GM21447 (cell line): ENCODE results near the gene SHISA4.
"Not testable (repeated sequence)": the region's sequence is repeated elsewhere in the genome, so short reads cannot be mapped to it uniquely, and the experiment has no call there.

Experiments used
- ATAC-seq: cut with Tn5 transposase; IDR thresholded peaks from one replicate; pipeline ENCODE4 v1.9.1; 2021; ENCODE audit not compliant: unreplicated experiment

The SHISA4 gene

DNA sequence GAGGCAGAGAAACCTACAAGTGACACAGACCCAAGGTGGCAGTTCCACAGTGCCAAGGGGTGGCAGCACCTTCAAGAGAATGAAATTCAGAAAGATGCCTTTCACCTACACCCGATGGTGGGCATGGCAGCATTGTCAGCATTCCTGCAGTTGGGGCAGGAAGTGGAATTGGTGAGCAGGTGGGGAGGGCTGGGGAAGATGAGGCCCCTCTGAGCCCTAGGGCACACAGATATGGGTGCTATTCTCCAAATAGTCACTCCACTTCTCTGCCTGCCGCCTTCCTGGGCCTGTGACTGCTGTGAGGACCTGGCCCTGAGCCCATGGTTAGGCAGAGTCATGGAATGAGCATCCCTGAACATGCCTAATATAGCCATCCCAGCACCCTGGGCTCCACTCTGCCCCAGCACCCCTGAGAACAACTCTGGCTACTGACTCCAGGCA lies 8.3 kb downstream of the SHISA4 start:
- ATAC-seq, result no peak

DNA sequence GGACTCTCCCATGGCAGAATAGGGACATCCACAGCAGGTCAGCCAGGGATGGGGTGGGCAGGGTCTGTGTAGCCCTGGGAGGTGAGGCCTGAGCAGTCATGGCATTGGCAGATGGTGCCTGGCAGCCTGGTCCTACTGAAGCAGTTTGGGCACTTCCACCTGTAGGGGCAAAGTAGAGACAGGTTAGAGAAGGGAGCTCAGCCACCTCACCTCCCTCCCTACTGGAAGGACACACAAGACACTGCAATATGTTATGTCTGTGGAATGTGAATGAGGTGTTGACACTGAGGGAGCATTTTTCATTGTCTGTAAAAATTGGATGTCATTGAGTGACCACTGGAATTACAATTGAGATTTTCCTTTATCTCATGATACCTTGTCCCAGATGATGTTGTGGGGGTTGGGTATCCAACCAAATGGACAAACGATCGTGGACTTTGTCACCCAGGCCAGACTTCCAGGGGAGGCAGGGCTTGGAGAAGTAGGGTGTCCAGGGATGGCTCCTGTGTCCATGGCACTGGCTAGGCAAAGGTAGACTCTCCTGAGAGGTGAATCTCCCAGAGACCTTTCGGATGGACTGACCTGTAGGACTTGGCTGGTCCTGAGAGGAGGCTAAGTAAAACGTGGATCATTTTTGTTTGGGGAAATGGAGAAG lies 9.7 kb downstream of the SHISA4 start:
- ATAC-seq, result no peak

DNA sequence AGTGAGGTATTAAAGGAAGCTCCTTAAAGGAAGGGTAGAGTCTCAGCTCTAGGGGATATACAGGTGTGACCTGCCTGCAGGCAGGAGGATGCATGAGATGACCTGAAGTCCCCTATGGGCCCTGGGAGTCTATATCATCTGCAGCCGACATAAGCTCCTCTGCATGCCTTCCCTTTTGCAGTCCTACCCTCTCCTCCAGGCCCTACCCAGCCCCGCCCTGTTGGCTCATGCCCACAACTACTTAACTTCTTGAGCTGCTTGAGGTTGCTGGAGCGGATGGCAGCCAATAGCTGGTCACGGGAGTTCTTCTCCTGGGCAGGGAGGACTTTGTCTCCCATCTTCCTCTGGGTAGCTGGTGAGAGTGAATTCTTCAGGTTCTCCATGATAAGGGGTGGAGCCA lies 10.3 kb downstream of the SHISA4 start:
- ATAC-seq, result no peak

DNA sequence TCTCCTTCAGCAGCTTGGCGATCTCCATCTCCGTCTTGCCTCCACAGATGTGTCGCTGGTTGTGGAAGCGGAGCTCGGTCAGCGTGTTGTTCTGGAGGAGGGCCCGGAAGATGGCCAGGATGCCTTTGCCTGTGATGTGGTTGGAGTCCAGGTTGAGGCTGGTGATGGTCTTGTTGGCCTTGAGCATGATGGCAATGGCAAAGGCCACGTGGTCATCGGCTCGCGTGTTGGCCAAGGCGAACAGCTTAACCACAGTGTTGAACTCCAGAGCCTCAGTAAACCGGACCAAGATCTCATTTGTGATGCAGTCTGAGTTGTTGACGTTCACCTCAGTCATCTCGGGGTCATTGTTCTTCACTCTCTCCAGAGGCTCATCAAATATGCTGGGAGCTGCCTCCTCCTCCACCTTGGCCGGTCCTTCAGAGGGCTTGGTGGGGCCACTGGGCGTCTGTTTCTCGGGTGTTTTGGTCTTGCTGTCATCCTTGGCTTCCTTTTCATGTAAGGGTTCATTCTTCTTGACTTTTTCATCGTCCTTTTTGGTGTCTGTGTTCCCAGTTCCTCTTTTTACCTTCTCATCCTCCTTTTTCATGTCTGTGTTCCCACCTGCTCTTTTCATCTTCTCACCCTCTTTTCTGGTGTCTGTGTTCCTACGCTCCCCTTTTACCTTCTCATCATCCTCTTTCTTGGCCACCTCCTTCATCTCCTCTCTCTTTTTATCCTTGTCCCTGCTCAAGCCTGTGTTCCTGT lies 11.2 kb downstream of the SHISA4 start:
- no peak for ATAC-seq

DNA sequence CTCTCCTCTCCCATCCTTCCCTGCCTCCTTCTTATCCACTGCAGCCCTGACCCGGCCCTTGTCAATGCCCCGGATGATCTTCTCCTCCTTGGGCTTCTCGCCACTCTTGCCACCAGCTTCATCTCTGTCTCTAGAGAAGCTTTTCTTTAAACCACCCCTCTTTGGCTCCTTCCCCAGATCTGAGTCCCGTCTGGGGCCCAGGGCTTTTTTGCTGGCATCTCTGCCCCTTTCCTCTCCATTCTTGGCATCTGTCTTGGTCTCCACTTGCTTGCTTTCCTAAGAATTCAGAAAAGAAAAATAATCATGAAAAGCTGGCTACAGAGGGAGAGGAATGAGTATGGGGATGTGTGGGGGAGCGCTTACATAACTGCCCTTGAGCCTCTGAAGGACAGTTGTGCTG lies 11.8 kb downstream of the SHISA4 start:
- ATAC-seq, result no peak

DNA sequence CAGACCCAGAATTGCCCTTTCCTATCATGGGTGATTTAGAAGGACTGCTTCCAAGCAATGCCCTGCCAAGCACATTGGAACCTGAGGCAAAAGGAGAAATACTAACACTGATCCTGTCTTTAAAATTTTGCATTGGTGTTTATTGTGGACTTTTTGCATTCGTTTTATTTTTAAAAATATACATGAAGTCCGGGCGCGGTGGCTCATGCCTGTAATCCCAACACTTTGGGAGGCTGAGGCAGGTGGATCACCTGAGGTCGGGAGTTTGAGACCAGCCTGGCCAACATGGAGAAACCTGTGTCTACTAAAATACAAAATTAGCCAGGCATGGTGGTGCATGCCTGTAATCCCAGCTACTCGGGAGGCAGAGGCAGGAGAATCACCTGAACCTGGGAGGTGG lies 12.3 kb downstream of the SHISA4 start:
- ATAC-seq, result not testable (repeated sequence)

DNA sequence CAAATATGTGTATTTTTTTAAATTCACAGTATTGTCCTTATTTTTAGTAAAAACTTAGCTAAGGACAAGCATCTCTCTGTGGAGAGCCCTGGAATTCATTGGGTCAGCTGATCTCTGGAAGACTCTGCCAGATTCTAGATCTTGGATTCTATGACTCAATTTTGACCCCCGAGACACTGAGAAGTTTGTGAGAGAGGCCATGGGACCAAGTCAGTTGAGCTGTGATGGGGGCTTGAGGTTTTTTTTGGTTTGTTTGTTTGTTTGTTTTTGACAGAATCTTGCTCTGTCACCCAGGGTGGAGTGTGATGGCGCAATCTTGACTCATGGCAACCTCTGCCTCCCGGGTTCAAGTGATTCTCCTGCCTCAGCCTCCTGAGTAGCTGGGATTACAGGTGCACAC lies 13.5 kb downstream of the SHISA4 start:
- ATAC-seq, result no peak

DNA sequence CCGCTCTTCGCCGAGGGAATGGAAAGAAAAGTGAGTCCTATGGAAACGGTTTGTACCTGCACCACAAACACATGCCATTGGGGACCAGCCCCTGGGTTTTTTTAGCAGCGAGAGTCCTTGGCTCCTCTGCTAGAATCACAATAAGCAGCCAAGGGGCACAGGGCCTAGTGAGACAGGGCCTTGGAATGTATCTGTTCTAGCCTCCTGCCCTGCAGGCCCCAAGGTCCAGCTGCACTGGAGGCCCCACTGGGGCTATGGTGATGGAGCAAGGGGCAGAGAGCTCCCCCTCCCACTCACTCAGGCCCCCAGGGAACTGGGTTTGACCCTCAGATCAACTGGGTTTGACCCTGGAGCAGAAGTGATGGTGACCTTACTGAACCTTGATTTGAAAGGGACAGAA lies 14.4 kb downstream of the SHISA4 start:
- no peak for ATAC-seq

DNA sequence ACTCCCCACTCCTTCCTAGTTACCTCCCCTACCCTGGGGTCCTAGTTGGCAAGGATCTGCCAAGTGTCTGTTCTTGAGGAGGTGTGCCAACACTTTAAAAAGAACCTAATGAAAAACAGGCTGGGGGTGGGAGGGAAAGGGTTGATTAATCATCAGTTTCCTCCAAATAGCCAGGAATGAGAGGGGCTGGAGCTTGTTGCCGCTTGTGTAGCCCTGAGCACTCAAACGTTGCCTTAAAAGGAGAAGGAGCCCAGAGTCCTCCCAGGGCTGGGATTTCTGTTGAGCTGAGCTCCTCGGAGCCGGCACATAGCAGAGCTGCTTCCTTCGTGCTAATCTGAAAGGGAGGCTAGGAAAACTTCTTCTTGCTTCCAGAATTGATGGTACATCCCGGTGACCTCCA lies 15.9 kb downstream of the SHISA4 start:
- ATAC-seq, result no peak

DNA sequence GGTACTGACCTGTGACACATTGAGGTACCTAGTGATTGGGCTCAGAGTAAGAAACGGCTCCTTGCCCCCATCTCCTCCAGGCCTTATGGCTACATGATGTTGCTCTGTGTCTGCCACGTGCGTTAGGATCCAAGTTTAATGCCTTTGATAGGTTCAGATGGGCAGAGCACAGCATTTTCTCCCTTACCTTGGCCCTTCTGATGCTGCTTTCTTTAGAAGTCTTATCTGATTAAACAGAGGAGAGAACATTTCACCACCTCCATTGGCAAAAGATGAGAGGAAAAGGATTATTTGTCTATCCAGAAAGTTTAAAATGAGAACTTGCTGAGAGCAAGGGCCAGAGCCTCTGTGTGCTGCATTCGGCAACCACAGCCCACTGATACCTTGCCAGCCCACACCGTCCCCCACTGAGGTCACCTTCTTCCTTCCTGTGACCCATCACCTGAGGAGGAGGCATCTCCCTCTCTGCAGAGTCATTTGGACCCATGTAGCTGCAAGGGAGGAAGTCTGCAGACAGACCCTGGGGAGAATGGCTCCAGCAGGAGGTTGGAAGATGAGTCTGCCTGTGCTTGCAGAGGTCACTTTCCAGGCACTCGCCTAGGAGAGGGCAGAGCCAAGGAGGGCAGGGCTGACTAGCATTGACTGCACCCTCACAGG lies 16.7 kb downstream of the SHISA4 start:
- ATAC-seq, result no peak

DNA sequence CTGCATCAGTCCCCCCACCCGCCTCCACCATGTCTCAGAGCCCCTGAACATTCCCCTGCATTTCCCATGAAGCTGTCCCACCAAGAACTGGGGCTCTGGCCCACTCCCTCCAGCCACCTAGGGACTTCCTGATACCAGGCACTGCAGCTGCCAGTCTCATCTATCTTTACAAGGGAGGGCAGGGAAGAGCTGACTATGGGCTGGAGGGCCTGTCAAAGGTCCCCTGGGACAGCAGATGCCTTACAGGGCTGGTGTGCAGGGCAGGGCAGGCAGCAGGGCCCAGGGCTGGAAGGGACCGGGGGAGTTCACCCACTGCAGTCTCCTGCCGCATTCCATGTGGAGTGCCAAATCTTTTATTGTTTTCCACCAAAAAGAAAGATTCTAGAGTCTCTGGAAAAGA lies 17.6 kb downstream of the SHISA4 start:
- no peak for ATAC-seq

DNA sequence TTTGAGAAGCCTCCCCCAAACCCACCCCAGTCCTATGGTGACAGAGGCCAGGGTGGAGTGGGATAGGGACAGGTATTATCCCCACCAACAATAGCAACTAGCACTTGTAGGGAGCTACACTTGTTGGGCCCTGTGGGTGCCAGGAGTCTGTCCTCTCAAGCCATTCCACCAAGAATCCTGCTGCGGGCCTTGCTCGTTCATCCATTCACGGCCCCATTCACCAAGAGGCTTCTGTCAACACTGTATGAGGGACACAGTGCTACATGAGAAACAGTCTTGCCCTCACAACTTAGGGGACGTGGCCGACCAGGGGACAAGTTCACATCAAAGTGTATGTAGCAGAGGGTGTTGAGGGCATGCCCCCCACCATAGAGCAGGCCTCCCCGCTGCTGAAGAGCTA lies 18.9 kb downstream of the SHISA4 start:
- ATAC-seq, result no peak

DNA sequence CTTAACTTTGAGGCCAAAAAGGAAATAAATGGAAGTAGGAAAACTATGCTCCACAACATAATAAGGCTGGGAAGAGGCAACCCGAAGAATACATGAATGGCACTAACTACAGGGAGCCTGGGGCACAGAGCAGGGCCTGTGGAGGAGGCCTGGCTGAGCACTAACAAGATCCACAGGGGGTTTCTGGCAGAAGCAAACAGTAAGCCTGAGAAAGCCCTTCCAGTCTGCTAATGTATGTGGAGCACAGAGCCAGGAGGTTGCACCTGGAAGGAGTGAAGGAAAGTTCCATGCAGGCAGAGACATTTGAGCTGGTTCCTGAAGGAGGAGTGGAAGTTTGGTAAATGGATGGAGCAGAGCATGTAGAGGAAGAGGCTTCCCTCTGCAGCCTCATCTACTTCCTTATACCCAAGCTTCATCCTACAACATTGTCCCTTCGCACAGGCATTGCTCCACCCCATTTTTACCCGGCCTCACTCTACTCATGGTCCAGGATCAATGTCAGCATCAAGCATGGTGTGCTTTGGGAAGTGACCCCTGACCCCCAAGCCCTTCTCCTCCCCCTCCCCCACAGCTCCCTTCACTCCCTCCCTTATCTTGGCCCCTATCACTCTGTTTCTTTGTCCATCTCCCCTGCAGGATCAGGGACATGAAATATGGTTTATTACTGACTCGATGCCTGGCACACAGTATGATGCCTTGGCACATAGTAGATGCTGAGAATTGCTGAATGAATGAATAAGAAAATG lies 23.3 kb downstream of the SHISA4 start:
- ATAC-seq, result no peak

DNA sequence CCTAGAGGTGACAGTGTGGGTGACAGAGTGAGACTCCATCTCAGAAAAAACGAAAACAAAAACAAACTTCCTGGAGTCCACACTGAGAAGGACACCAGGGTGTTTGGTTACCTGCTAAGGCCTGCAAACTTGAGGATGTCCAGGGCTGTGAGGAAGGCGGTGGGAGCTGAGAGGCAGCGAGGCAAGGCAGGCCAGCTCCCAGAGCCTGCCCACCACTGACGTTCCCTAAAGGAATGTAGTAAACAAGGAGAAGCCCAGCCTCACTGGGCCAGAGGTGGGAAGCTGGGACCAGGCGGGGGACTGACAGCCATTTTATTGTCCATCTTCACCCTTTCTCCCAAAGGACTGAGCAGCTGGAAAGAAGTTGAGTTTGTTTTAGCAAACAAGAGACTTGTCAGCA lies 24.1 kb downstream of the SHISA4 start:
- no peak for ATAC-seq

DNA sequence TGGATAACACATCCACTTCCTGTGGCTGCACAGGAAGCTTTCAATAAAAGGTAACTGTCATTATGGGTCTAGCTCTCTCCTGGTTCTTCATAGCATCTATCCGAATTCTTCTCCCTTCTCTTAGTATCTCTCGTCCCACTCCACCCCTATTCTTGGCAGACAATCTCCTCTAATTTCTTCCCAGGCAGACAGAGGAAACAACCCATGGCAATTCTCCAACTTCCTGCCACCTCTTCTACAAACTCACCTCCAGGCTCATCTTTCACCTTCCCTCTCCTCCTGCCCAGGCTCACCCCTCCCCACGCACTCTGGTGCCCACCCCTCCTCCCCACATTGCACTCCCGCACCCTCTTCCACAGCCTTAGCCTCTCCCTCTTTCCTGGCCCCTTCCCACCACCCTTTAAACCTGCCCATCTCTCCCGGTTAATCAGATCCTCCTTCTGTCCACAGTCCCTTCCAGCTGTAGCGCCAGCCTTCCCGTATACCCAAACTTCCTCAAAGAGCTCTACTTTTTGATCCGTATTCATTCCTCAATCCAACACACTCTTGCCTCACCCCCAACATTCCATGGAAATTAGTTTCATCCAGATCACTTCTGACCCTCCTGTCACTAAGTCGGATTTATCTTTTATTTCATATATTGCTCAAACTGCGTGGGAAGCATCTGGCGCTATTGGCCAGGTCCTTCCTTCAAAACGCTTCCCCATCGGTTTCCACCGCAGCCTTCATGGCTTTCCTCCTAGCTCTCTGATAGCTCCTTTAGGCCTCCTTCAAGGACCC lies 25.9 kb downstream of the SHISA4 start:
- no peak for ATAC-seq

DNA sequence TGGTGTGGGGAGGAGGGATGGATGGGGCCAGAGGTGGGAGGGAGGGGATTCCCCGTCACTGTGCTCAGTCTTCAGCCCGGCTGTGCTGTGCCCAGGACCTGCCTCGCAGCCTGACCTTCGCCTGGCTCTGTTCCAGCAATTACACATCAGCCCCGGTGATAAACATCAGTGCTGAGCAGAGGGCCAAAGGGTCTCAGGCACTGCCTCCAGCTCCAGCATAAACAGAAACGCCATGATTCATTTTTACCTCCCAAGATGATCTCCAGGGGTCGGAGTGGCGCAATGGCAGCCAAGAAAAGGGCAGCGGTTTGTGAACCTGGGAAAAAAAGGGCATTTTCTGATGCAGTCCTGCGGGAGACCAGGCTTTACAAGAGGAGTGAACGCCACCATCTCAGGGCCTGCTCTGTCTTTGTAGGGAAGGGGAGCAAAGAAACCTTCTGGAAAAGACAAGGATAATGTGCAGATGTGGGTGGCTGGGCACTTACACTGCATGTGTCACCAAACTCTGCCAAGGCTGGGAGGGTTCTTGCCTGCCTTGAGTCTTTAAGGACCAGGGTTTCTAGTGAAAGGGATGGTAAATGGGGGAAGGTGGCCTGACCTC lies 28.1 kb downstream of the SHISA4 start:
- no peak for ATAC-seq

DNA sequence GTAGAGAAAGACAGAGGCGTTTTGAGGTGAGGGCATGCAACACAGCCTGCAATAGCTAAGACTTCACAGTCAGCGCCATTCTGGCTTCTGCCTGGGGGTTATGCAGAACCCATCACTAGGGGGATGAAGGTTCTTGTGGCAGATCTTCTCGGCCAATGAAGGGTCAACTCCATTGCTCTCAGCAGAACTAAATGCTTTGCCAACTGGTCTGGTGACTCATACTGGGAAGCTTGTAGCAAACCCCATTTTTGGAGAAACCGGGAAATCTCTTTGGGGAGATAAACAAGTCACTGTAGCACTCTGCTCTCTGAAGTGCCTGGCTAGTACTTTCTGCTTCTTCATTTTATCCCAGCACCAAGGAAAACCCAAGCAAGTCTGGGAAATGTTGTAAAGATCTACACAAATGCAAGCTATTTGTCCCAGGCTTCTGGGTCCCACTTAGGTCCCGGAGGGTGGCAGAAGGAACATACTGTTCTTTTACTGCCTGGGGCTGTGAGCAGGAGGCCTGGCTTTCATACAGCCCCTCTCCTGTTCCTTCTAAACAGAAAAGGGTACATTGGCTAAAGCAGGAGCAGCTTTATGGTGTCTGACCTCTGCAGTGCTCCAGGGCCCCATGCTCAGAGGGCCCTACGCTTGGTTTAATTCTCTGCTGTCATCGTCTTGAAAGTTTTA lies 28.8 kb downstream of the SHISA4 start:
- no peak for ATAC-seq

DNA sequence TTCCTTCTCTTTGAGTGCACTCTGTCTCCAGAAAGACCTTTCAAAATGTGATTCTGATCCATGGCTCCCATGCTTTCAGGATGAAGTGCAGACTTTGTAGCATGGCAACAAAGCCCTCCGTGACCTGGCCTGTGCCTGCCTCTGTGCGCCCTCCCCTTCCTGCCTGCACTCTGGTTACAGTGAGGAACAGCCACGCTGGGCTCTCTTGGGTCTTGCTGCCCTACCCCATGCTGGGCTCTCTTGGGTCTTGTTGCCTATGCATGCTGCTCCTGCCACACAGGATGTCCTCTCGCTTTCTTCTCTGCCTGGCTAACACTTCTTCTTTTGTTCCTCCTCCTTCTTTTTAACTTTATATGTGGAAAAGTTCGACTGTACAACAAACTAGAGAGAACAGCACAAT lies 29.6 kb downstream of the SHISA4 start:
- ATAC-seq, result no peak

DNA sequence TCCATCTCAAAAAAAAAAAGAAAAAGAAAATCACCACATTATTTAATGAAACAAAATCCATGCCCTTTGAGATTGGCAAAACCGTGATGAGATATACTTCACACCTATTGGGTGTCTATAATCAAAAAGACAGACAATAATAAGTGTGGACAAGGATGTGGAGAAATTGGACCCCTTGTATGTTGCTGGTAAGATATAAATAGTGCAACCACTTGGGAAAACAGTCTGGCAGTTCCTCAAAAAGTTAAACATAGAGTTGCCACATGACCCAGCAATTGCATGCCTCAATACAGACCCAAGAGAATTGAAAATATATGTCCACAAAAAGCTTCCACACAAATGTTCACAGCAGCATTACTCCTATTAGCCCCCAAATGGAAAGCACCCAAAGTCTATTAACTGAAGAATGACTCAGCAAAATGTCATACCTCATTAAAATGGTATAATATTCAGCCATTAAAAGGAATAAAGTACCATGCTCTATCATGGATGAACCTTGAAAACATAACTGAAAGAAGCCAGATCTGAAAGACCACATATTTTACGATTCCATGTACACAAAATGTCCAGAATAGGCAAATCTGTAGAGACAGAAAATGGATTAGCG lies 33.4 kb downstream of the SHISA4 start:
- ATAC-seq, result no peak

DNA sequence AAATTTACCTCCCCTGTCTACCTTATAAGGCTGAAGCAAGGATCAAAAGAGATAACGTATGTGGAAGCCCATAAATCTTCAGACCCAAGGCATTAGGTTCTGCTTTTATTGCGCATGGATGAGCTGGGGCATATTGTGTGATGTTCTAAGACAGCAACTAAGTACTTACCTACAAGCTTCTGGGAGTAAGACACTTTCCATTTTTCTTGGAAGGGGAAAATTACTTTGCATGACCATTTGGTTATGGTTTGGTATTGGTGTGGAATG lies 36.5 kb downstream of the SHISA4 start:
- ATAC-seq, result no peak
